ENCODE data around the gene BCAR1. TPM values are rescaled to one million over a fixed set of nuclear protein-coding genes. Genes with fewer than 3 reads are reported as not detected.
"Not testable (repeated sequence)": the region's sequence is repeated elsewhere in the genome, so short reads cannot be mapped to it uniquely, and the experiment has no call there.

BCAR1 gene
- total RNA-seq, 1 experiment from 2014 or later = 19.7 TPM

DNA sequence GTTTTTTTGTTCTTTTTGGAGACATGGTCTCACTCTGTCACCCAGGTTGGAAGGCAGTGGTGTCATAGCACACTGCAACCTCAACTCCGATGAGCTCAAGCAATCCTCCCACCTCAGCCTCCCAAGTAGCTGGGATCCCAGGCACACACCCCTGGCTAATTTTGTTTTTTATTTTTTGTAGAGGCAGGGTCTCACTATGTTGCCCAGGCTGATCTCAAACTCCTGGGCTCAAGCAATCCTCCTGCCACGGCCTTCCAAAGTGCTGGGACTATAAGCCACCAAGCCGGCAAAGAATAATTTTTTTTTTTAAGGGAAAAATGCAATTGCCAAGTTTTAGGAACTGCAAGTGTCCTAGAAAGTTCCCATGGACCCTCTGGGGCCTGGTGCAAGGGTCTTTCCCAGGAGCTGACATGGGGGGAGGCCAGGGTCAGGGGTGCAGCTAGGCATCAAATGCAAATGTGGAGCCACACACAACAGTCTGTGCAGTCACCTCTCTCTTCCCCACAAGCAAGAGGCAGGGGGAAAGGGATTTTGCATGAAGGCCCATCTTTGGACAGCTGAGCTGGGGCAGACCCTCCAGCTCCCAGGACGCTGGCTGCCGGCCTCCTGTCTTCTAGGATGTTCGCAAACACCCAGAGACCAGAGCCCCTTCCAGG is 20.1 kb upstream of the BCAR1 start:
- DNase-seq (ENCODE audit: low read depth) = no peak

DNA sequence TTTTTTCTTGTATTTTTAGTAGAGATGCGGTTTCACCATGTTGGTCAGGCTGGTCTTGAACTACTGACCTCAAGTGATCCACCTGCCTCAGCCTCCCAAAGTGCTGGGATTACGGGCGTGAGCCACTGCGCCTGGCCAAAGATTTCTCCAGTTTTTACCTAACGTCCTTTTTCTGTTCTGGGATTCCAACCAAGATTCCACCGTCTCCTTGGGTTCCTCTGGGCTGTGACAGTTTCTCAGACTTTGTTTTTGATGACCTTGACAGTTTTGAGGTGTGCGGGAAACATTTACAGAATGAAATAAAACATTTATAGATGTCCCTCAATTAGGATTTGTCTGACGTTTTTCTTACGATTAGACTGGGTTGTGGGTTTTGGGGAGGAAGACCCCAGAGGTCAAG is 17.9 kb upstream of the BCAR1 start:
- not testable (repeated sequence) for DNase-seq (ENCODE audit: low read depth)

DNA sequence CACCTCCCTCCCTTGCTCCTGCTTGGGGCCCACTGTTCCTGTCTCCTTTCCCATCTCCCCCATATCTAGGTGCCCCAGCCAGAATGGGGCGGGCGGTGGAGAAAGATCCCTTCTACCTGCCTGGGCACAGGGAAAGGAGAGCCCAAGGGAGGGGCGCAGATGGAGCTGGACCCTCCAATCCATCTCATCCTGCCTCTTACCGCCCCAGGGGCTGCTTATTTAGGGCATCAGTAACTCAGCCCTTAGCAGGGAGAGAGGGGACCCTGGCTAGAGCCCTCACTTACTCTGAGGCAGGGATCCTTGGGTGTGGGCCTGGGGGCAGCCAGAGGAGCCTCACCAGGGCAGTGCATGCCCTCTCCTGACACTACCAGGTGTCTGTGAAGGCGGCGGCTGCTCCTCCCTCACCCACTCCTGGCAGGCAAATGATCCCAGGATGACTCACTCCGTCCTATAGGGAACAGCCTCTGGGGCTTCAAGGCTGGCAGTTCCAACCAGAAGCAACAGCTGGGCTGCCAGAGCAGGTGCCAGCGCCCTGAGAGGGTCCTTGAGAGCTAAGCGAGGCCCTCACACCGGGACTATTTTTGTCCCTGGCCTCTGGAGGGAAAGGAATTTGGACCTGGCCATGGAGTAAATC is 16.3 kb upstream of the BCAR1 start:
- peak; percentile 85 for DNase-seq (ENCODE audit: low read depth)

DNA sequence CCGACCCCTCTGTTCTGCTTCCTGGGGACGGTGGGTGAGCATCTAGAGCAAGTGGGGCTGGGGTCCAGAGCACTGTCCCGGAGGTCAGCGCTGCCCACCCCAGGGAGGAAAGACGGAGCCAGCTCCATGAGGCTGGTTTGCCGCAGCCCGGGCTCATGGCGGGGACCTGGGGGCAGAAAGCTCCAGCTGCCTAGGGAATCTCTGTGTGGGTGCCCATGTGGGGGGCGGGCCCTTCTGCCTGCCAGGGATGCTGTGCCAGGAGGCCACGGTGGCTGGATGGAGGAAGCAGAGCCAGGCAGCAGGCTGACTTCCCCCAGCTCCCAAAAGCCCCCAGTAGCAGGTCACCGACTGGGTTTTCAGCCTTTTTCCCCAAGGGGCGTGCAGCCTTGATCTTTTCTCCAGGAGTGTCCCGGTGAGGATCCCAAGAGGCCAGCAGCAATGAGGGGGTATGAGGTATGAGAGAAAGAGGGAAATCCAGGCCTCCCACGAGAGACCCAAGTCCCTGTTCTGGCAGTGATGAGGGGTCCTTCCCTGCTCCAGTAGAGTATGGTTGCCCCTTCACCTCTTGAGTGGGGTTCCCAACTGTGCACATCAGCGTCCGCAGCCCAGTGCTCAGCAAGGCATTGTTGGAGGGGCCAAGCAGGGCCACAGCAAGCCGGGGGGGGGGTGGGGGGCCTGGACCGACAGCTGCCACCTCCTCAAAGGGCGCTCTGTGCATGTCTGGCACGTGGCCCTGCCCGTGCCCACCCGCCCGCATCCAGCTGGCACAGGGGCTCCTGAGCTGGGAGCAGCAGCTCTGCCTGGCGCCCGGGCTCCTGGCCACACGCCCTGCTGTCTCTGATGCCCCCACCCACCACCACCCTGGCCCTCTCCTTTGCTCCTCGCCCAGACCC is 15.6 kb upstream of the BCAR1 start:
- DNase-seq (ENCODE audit: low read depth) = no peak

DNA sequence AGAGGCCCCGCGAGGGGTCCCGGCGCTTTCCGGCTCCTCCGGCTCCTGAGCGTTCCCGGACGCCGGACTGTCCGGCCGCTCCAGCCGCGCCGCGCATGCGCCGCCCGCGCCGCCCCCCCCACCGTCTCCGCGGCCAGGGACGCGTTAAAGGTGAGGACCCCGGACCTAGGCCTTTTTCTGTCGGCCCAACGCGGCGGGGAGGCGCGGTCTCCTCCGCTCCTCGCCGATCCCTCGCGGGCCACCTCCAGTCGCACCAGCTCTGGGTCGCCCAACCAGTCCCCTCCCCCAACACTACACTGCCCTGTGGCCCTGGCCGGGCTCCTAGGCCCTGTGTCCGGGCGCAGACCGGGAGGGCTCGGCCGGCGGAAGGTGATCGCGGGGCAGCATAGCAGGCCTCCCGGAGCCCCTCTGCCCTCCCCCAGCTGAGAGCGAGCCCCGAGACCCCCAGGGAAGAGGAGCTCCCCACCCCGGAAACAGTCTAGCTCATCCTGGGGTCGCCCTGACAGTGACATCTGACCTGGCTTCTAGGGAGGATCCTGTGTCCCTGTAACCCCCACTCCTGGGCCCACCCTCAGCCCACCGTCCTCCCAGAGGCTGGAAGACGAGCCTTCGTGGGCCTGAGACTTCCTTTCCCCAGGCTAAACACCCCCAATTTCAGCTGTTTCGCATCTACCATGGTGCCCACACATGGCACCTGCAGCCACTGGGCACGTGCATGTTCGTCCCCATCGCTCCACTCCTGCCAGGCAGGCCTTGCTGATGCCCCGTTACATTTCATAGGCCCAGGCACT is 14.7 kb upstream of the BCAR1 start:
- DNase-seq (ENCODE audit: low read depth) = peak; percentile 69

DNA sequence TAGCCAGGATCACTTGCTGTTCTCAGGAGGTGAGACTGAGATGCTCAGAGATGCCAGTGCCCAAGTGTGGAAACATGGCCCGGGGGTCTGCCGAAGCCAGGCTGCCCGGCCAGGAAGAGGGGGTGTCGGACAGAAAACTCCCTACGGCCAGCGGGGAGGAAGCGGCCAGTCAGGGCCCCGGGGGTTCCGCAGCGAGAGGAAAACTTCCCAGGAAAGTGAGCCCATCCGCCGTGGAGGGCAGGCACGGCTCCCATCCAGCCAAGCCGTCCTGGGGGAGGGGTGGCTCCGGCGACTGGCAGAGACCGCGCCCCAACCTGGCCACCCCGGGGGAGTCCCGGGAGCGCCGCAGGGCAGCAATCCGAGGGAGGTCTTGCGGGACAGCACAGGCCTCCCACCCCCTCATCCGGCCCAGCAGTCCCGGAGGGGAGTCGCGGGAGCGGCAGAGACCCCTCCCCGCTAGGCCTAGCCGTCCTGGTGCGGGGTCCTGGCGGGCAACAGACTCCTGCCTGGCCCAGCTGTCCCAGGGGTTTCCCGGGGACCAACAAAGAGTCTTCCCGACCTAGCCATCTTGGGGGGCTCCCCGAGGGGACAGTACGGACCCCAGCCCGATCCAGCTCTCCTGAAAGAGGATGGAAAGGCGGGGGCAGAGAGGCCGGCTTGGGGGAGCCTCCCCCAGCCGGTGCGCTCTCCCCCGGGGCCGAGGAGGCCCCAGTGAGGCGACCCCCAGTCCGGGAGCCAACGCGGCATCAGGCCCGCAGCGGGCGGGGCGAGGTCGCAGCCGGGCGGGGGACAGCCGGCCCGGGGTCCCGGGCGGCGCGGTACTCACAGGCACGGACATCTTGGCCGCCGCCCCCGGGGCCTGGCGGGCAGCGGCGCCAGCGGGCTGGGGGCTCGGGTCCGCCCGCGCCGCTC is 13.8 kb upstream of the BCAR1 start:
- DNase-seq (ENCODE audit: low read depth) = peak; percentile 45

DNA sequence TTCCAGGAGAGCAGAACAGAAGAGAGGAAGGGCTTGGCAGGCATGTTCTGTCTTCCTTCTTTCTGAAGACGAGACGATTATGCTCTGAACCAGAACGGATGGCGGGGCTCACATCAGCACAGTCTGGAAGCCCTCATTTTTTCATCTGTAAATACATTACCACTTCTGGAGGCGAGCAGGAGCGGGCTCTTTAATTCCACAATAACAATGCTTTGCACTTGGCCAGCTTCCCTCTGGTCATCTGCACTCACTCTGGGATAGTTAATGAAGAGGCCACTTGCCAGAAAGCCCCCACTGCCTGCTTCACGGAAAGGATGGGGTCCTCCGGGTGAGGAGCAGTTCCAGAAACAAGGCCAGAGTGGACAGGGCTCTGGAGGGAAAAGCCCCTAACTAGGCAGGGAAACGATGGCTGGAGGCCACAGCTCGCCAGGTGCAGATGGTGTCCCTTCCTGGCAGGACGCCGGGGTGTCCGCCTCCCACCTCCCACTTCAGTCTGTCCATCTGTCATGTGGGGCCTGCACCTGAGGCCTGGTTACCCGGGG is 13.1 kb upstream of the BCAR1 start:
- peak; percentile 41 for DNase-seq (ENCODE audit: low read depth)

DNA sequence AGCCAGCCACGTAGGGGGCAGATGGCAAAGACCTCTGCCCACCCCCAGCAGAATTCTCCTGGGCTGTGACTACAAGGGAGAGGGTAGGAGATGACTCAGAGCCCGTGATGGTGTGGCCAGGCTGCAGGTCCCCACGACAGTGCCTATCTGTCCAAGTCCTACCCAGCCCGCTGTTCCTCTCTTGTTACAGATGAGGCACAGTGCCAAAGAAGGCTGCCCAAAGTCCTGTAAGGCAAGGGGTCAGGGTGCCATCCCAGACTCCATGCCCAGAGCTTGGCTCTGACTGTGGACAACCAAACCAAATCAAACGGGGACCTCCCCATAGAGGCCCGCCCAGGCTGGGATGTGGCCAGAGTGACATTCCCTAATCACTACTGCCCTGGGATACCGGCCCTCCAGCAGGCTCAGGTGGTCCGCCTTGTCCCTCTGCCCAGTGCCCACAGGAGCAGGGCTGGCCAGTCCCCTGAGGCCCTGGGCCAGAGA is 12.6 kb upstream of the BCAR1 start:
- DNase-seq (ENCODE audit: low read depth) = peak; percentile 61

DNA sequence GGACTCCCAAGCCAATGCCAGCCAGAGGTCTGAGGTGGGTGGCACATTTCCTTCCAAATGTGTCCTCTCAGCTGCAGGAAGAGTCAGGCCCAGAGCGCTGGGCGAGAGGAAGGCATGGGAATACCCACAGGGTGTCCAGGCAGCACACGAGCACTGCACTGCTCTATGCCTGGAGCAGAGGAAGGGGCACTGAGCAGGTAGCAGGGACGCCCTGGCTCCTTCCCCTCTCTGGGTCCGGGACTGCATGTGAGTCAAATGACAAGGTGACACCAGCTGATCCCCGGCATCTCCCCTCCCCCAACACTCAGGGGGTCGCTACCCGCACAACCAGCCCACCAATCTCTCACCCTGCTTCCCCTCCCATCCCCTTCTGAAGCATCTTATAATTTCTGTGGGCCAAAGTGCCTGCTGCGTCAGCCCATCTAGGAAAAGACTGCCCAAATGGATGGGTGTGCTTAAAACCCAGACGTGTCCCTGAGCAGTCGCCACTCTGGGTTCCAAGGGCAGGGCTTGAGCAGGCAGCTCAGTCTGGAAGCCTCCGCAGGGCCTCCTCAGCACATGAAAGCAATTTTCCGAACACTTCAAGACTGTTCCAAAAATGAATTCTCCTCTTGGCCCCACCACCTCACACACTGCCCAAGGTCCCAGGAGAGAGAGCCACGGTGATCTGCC is 12.0 kb upstream of the BCAR1 start:
- no peak for DNase-seq (ENCODE audit: low read depth)

DNA sequence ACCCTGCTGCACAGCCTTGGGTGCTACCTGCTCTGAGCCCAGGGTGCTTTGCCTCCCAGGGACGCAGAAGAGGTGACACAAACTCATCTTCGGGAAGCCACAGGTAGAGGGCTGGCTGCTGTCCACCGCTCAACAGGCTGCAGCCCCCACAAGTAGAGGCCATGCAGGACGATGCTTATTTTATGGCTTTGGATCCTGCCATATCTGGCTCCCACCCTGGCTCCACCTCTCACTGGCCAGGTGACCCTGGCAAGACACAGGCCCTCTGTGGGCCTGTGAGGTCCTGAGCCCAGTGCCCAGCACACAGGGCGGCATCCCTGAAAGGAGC is 11.3 kb upstream of the BCAR1 start:
- DNase-seq (ENCODE audit: low read depth) = no peak

DNA sequence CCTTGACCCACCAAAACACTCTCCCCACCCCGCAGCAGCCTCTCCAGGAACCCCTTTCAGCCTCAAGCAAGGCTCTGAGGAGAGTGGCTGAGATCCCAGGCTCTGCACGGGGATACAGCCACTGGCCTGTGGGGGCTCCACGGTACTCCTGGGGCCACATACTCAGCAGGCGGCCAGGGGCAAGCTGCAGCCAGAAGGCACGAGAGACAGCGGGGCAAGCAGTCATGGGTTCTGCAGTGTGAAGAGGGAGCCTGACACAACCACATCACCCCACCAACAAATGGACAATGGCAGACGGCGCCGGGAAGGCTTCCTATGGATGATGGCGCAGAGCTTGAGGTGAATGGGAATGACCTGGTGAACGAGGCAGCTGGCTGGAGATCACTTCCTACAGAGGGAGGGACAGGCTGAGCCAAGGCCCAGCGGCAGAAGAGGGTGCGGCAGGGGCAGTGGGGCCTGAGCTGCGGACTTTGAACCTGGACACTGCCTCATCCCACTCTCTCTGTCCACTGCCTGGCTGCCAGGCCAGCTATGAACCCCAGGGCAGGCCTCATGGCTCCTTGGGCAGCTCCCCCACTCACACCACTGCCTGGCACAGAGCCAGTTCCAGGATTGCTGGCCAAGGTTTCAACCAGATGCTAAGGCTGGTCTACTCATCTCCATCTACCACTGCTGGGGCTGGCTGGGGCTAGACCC is 10.8 kb upstream of the BCAR1 start:
- DNase-seq (ENCODE audit: low read depth) = peak; percentile 37

DNA sequence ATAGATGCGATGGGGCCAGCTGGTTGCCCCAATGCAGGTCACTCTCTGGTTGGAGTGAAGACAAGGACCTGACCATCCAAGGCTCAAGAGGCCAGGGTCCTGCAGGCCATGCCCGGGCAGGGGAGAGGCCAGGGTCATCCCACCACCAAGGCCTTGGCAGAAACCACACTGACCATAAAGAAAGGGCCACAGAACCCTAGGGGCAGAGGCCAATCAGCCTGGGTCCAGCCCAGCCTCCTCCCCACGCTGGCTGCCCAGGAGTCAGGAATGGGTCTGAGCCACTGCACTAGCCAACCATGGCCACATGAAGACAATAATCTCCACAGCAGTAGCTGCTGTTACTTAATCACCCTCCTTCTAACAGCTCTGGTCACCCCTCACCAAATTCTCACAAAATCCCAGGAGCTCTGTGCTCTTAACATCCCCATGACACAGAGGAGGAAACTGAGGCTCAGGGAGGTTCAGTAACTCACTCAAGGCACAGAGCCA is 10.2 kb upstream of the BCAR1 start:
- no peak for DNase-seq (ENCODE audit: low read depth)

DNA sequence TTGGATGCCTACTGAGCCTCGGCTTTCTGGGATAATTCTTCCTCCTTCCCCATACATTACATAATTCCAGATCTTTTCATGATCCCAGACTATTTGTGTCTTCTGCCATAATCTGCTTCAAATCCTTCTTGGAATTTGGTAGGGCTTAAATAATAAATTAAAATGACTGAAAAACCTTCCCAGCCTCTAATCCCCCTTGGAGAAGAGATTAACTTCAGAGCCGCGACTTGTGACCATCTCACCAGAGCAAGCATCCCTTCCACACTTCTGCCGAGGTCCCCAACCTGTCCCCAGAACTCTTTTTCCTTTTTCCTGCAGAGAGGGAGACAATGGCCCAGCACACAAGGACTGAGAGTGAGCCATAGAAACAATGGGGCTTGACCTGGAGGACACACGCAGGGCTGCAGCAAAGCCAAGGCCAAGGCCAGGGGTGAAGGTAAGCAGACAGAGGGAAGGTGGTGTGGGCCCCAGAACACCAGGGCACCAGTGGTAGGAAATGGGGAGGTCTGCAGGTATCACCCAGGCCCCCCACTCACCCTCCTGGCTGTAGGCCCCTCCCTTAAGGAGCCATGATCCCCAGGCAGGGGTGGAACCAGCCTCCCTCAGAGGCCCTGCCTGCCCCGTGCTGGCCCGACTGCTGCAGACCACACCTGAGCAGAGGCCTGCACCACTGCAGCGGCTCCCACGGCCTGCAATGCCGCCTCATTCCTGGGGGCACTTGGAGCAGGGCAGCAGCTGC is 9.6 kb upstream of the BCAR1 start:
- DNase-seq (ENCODE audit: low read depth) = no peak

DNA sequence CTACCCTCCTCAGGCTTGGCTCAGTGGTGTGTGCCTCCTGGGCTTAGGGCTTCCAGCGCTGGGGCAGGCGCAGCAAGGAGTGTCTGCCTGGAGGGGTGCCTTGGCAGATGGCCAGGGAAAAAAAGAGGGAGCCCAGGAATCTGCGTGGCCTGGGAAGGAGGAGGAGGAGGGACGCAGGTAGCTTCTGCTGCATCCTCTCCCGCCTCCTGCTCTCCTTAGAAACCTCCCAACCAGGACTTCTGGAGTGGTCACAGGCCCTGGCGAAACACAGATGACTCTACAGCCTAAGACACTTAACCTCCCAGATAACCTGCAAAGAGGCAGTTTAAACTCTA is 7.3 kb upstream of the BCAR1 start:
- DNase-seq (ENCODE audit: low read depth) = no peak

DNA sequence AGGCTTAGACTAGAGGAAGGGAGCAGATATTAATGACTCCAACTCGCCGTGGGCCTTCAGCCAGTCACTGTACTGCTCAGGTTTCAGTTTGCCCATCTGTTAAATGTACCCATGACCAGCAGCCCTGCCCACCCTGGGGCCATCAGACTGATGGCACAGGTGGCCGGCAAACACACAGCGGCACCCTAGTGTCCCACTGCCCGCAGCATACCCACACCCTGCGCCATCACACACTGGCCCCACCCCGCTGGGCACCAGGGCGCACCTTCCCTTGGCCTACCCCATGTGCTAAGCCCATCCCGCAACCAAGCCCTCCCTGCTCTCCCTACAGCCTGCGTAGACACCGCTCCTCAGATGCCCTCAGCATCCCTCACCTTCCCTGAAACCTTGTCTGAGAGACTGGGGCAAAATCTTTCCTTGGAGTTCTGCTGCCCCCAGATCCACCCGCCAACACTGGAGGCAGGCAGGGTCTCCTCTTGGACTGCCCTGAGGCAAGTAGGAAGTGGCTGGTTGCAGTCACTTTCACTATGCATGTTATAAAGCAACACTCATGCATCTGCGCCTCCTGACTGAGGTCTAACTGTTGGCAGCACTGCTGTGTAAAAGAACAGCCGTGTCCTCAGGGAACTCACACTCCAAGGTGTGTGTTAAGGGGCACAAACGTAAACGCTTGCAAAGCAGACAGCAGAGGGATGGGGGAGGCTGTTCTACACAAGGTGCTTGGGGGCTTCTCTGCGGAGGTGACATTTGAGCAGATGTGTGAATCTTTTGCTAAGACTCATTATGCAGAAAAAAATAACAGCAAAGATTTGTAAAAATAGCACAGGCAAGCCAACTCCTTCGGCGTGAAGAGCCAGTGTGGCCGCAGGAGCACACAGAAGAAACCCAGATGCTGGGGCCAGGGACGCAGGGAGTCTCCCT is 6.7 kb upstream of the BCAR1 start:
- DNase-seq (ENCODE audit: low read depth) = no peak

DNA sequence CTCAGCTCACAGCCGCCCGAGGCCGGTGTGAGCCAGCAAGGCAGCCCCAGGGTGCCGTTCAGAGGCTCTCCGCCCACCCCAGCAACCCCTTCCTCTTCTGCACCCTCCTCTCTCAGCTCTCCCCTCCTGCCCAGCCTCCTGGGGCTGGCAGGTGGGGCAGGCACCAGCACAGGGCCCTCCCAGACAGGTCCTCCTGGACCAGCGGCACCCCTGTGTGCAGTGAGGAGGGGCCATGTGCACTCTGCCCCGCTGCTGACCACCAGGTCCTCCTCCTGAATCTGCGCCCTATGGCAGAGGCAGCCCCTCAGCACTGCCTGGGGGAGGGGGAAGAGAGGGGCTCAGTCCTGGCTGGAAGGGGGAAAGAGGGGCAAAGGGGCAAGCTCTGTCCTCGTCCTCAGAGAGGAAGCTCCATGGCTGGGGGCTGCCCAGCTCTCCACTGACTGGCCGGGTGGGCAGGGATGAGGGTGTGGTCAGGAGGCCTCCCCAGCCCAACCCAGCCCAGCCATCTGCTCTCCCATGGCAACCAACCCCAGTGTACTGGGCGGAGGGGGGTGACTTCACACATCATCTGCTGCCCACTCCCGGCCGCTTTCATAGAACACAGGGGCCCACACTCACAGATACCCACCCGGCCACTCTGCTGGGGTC is 5.4 kb upstream of the BCAR1 start:
- DNase-seq (ENCODE audit: low read depth) = no peak

DNA sequence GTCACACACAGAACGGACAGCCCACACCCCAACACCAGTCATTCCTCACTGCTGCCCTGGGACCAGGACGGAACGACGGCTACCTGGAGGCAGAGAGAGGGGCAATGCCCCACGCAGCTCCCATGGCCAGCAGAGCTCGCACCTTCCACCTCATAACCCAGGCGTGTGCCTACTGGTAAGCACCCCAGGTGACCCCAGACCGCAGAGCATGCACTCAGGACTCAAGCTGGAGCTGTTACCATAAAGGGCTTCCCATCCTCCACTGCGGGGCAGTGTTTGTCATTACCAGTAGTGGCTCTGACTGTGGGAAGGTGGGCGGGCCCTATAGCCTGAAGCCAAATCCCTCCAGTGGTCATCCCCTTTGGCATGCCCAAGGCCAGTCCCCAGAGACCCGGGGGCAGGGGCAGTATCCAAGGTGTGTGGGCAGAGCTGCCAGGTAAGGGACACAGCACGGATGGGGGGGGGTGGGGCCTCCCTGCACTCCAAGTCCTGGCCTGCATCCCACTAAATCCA is 4.7 kb upstream of the BCAR1 start:
- DNase-seq (ENCODE audit: low read depth) = no peak

All from RPMI7951 (cell line).